OCI-LY1 (cell line): Measurements from ENCODE around the gene SSBP3.

Experiments used
- H2AFZ ChIP-seq: fragments of 200-600 bp; sonication (generic), shearing (Covaris generic); 2 replicates; pipeline ENCODE4 v1.6.0; 2014; ENCODE audit warnings: antibody characterized with exemption, mild to moderate bottlenecking, low read length
- H3F3A ChIP-seq: fragments of 200-600 bp; sonication (generic), shearing (Covaris generic); 2 replicates; pipeline ENCODE4 v1.6.0; 2014; ENCODE audit warnings: mild to moderate bottlenecking, antibody characterized with exemption, low read length, moderate library complexity; ENCODE audit not compliant: insufficient read depth
- H3K27ac ChIP-seq: fragments of 200-600 bp; sonication (generic); 2 replicates; pipeline ENCODE4 v1.5.1; 2014; ENCODE audit warnings: low read length, mixed run types, mild to moderate bottlenecking, low read depth; ENCODE audit not compliant: poor library complexity, severe bottlenecking
- H3K27me3 ChIP-seq: fragments of 200-600 bp; sonication (generic); 2 replicates; pipeline ENCODE4 v1.6.0; 2014; ENCODE audit warnings: antibody characterized with exemption, mild to moderate bottlenecking, low read length, moderate library complexity; ENCODE audit not compliant: insufficient read depth
- H3K36me3 ChIP-seq: fragments of 200-600 bp; sonication (generic); 2 replicates; pipeline ENCODE4 v1.6.1; 2014; ENCODE audit warnings: mild to moderate bottlenecking, antibody characterized with exemption, low read length, moderate library complexity, mixed read lengths; ENCODE audit not compliant: insufficient read depth
- H3K4me1 ChIP-seq: fragments of 200-600 bp; sonication (generic); 2 replicates; pipeline ENCODE4 v1.5.1; 2014; ENCODE audit warnings: mild to moderate bottlenecking, low read length, moderate library complexity; ENCODE audit not compliant: insufficient read depth, severe bottlenecking
- H3K4me2 ChIP-seq: fragments of 200-600 bp; sonication (generic), shearing (Covaris generic); 2 replicates; pipeline ENCODE4 v1.6.1; 2014; ENCODE audit warnings: low read length
- H3K4me3 ChIP-seq: fragments of 200-600 bp; sonication (generic); 2 replicates; pipeline ENCODE4 v1.5.1; 2014; ENCODE audit warnings: low read length, low read depth, mild to moderate bottlenecking, mixed read lengths; ENCODE audit not compliant: poor library complexity, severe bottlenecking
- H3K79me2 ChIP-seq: fragments of 200-600 bp; shearing (Covaris generic); 2 replicates; pipeline ENCODE4 v1.6.1; 2016; ENCODE audit warnings: mixed run types, low read length, mixed read lengths; ENCODE audit not compliant: insufficient read depth
- H3K9ac ChIP-seq: fragments of 200-600 bp; sonication (generic), shearing (Covaris generic); 2 replicates; pipeline ENCODE4 v1.6.1; 2014; ENCODE audit warnings: mild to moderate bottlenecking, low read length, mixed read lengths
- H3K9me2 ChIP-seq: fragments of 200-600 bp; sonication (generic), shearing (Covaris generic); 2 replicates; pipeline ENCODE4 v1.6.1; 2014; ENCODE audit warnings: low read depth, mild to moderate bottlenecking, low read length, mixed read lengths
- H3K9me3 ChIP-seq: fragments of 200-600 bp; shearing (Covaris generic); 2 replicates; pipeline ENCODE4 v1.6.1; 2014; ENCODE audit warnings: low read length, mixed read lengths
- H4K20me1 ChIP-seq: fragments of 200-600 bp; sonication (generic), shearing (Covaris generic); 2 replicates; pipeline ENCODE4 v1.6.0; 2016; ENCODE audit warnings: mild to moderate bottlenecking, low read length; ENCODE audit not compliant: insufficient read depth
- CTCF ChIP-seq: fragments of 200-600 bp; sonication (generic), shearing (Covaris generic); IDR thresholded peaks from 2 replicates; pipeline ENCODE4 v1.5.1; 2017; ENCODE audit warnings: mild to moderate bottlenecking, antibody characterized with exemption, low read length, moderate library complexity, mixed read lengths
- EZH2 ChIP-seq: fragments of 200-600 bp; sonication (generic), shearing (Covaris generic); IDR thresholded peaks from 2 replicates; pipeline ENCODE4 v1.8.0; 2017; ENCODE audit warnings: borderline replicate concordance, mixed run types, mild to moderate bottlenecking, antibody characterized with exemption, low read length, moderate library complexity, mixed read lengths

The SSBP3 gene

DNA sequence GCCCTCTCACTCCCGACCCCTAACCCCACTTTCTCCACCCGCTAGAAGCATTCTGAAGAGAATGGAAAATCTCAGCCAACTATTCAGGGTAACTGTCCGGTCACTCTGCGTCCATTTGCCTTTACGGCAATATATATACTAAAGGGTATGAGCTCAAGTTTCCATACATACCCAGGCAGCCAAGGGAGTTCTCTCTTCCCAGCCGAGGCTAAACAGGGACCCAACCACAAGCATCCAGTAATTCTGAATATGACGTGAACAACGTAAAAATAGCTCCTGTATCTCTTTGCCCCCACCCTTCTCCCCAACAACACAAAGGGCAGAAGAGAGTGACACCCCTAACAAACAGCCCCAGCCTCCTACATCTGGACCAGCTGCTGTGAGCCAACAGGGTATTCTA lies 67.7 kb downstream of the SSBP3 start:
- Histone ChIP-seq H3K9me3 (no peaks in the 10 kb centered on the region), H4K20me1 (no peaks in the 10 kb centered on the region), H3K4me3 (no peak overlapping the region), H3K27me3 (no peaks in the 10 kb centered on the region), H3K9me2 (no peaks in the 10 kb centered on the region), H3F3A (no peaks in the 10 kb centered on the region), H3K9ac (no peak overlapping the region), H2AFZ (no peak overlapping the region), H3K4me1 (no peaks in the 10 kb centered on the region), H3K4me2 (no peak overlapping the region), H3K36me3 (no peaks in the 10 kb centered on the region), H3K79me2 (no peaks in the 10 kb centered on the region), H3K27ac (no peak overlapping the region)
- TF ChIP-seq EZH2: no peak
- TF ChIP-seq CTCF: no peak

- Histone ChIP-seq H3K79me2 (no peaks in the 10 kb centered on the region), H2AFZ (no peak overlapping the region), H3F3A (no peaks in the 10 kb centered on the region), H3K9ac (no peak overlapping the region), H3K27me3 (no peaks in the 10 kb centered on the region), H3K4me3 (no peak overlapping the region), H4K20me1 (no peaks in the 10 kb centered on the region), H3K36me3 (no peaks in the 10 kb centered on the region), H3K4me1 (no peaks in the 10 kb centered on the region), H3K9me3 (no peaks in the 10 kb centered on the region), H3K4me2 (no peak overlapping the region), H3K9me2 (no peaks in the 10 kb centered on the region), H3K27ac (no peak overlapping the region)
- TF ChIP-seq CTCF: no peak
- TF ChIP-seq EZH2: no peak
Measured at GRCh38 chr1:54337928-54338327, 68.3 kb downstream of the SSBP3 start.

DNA sequence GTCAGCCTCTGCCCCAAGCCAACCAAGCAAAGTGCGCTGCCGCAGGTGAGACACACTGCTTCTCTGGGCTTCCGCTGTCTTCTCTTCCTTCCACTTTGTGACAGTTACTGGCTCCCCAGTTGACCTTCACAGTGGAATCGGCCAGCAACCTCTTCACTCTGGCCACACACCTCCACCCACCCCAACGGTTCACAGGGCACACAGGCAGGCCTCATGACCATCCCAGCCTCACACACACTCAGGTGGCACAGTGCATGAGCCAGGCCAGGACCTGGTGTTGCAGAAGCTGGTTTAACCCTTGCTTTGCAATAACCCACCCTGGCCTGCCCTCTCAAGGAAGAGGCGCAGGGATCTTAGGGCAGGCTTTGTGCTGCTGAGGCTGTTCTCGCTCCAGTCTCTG lies 69.2 kb downstream of the SSBP3 start:
- H3K4me1 ChIP-seq: no peaks in the 10 kb centered on the region
- H3K36me3 ChIP-seq: no peaks in the 10 kb centered on the region
- no peak overlapping the region for H2AFZ ChIP-seq
- H3K9ac ChIP-seq: no peak overlapping the region
- no peak overlapping the region for H3K4me3 ChIP-seq
- H3K9me2 ChIP-seq: no peaks in the 10 kb centered on the region
- TF ChIP-seq CTCF: no peak
- no peak for TF ChIP-seq EZH2
- H3K27me3 ChIP-seq: no peaks in the 10 kb centered on the region
- no peaks in the 10 kb centered on the region for H4K20me1 ChIP-seq
- H3K4me2 ChIP-seq: no peak overlapping the region
- no peaks in the 10 kb centered on the region for H3F3A ChIP-seq
- H3K79me2 ChIP-seq: no peaks in the 10 kb centered on the region
- no peak overlapping the region for H3K27ac ChIP-seq
- no peaks in the 10 kb centered on the region for H3K9me3 ChIP-seq
